GM18868 (cell line): ENCODE results near the gene SAMD4B.
"Not testable (repeated sequence)": the region's sequence is repeated elsewhere in the genome, so short reads cannot be mapped to it uniquely, and the experiment has no call there.

Experiments
- ATAC-seq: cut with Tn5 transposase; IDR thresholded peaks from one replicate; pipeline ENCODE4 v1.9.1; 2021; ENCODE audit warnings: mild to moderate bottlenecking, moderate library complexity; ENCODE audit not compliant: unreplicated experiment

The SAMD4B gene

GRCh38 chr19:39310558-39311311 lies 31.5 kb upstream of the SAMD4B start:
- no peak for ATAC-seq

GRCh38 chr19:39314016-39314728 lies 28.0 kb upstream of the SAMD4B start:
- no peak for ATAC-seq

GRCh38 chr19:39315933-39316332 lies 26.3 kb upstream of the SAMD4B start:
- no peak for ATAC-seq

GRCh38 chr19:39316627-39317321 lies 25.4 kb upstream of the SAMD4B start:
- no peak for ATAC-seq

GRCh38 chr19:39317476-39317875 lies 24.7 kb upstream of the SAMD4B start:
- ATAC-seq, result no peak

- ATAC-seq, result no peak
Observed at GRCh38 chr19:39318071-39318470, 24.1 kb upstream of the SAMD4B start.

GRCh38 chr19:39318690-39319089 lies 23.5 kb upstream of the SAMD4B start:
- no peak for ATAC-seq

- no peak for ATAC-seq
Observed at GRCh38 chr19:39319098-39319891, 22.9 kb upstream of the SAMD4B start.

GRCh38 chr19:39319892-39320248 lies 22.4 kb upstream of the SAMD4B start:
- ATAC-seq, result no peak

- no peak for ATAC-seq
Observed at GRCh38 chr19:39321117-39321831, 20.9 kb upstream of the SAMD4B start.

GRCh38 chr19:39321832-39322176 lies 20.4 kb upstream of the SAMD4B start:
- ATAC-seq, result no peak

GRCh38 chr19:39324242-39324842 lies 17.9 kb upstream of the SAMD4B start:
- no peak for ATAC-seq

GRCh38 chr19:39325778-39326665 lies 16.2 kb upstream of the SAMD4B start:
- no peak for ATAC-seq

- no peak for ATAC-seq
Observed at GRCh38 chr19:39327363-39328045, 14.7 kb upstream of the SAMD4B start.

GRCh38 chr19:39328046-39328705 lies 14.0 kb upstream of the SAMD4B start:
- ATAC-seq, result no peak

- no peak for ATAC-seq
Observed at GRCh38 chr19:39329948-39330347, 12.3 kb upstream of the SAMD4B start.

GRCh38 chr19:39332293-39332692 lies 9.9 kb upstream of the SAMD4B start:
- ATAC-seq, result no peak

GRCh38 chr19:39332738-39333137 lies 9.5 kb upstream of the SAMD4B start:
- not testable (repeated sequence) for ATAC-seq
